ENCODE data around the gene FUZ.
A peak's percentile ranks its signal among the peaks of the same experiment; 100 is the strongest.

Gene FUZ

GRCh38 chr19:49812997-49813861, at the start of gene FUZ:
Gene FUZ (minus strand): TSS chr19:49813292. CDS start chr19:49813106, 186 bp downstream.
- DNase-seq (ENCODE audit: low read depth): peak; percentile 89

DNA sequence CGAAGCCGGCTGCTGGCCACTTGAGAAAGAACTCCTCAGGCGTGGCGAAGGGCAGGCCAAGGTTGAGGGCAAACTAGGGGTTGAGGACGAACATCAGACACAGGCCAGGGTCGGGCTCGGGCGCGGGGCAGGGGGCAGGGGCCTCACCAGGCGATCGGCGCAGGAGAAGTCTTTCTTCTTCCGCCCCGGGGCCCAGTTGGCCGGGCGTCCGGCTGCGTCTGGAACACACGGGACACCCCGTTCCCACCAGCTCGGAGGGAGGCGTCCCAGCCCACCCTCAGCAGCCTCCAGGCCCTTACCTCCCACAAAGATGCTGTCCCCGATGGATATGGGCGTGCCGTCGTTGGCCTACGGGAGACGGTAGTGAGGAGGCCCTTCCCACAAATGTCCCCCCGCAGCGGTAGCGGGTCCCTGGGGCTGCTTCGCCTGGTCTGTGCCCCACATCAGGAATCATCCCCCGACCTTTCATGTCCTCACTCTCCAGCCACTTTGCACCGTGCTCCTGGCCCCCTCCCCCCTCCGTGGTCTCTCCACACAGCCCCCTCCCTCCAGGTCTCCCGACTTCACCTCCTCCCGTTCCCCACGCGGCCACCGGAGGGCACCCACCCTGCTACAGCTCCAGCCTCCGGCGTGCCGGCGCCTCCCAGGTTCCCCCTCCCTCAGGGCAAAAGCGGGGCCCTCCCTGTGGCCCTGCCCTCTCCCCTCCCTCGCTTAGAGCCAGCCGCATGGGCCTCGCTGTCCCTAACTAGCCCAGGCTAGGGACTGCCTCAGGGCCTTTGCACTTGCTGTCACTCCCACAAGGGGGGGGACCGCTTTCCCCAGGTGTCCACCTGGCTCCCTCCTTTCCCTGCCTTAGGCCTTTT, 49.5 kb upstream of the FUZ start:
- no peak for DNase-seq (ENCODE audit: low read depth)

GRCh38 chr19:49861541-49862378, 48.7 kb upstream of the FUZ start:
- no peak for DNase-seq (ENCODE audit: low read depth)

- no peak for DNase-seq (ENCODE audit: low read depth)
Measured at GRCh38 chr19:49861107-49861506, 48.0 kb upstream of the FUZ start.

DNA sequence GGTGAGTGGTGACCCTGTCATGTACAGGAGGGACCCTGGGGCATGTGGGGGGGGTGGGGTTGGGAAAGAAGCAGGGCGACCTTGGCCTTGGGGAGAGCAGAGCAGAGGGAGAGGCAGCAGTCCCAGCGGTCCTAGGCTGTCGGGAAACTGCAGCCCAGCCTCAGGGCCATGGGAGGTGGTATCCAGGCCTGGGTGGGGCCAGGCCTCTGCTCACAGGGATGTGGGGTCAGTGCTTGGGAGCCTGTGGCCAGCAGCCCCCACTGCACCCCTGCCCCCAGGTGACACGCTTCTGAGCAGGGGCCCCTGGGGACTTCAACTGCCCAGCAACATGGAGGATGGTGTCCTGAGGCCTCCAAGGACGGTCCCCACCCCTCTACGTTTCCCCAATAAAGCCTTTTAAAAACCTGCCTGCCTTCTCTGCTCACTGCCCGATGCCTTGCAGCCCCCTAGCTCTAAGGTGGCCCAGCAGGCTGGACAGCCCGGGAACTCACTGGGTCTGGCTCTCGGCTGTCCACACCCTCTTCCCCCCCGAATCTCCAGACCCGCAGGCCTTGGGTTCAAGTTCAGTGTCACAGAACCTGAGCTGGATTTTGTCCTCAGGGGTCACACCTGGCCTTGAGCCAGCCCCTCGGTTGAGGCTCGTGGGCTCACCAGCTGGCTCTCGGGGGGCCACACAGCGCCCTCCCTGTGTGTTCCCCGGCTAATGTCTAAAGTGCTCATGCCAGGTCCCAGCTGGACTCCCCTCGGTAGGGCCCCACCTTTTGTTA, 47.4 kb upstream of the FUZ start:
- DNase-seq (ENCODE audit: low read depth): no peak

DNA sequence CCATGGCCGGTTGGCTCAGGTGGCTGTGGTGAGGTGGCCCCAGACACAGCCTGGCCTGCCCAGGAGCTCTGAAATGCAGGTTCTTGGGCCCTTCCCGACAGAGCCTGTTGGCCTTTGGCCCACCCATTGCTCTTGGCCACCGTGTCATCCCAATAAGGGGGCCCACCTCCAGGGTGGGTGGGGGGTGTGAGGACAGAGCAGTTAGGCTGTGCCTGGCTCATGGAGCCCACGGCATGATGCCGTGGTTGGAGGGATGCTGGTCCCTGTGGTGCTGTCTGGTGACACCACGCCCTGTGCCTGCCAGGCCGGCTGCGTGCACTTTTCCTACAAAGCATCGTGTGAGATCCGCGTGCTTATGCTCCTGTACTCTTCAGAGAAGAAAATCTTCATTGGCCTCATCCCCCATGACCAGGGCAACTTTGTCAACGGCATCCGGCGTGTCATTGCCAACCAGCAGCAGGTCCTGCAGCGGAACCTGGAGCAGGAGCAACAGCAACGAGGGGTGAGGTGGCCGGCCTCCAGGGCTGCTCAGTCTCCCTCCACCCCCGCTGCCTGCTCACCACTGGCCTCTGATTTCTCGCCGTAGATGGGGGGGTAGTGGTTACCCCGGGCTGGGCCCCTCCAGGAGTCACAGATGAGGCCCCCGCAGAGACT, 46.7 kb upstream of the FUZ start:
- no peak for DNase-seq (ENCODE audit: low read depth)

DNA sequence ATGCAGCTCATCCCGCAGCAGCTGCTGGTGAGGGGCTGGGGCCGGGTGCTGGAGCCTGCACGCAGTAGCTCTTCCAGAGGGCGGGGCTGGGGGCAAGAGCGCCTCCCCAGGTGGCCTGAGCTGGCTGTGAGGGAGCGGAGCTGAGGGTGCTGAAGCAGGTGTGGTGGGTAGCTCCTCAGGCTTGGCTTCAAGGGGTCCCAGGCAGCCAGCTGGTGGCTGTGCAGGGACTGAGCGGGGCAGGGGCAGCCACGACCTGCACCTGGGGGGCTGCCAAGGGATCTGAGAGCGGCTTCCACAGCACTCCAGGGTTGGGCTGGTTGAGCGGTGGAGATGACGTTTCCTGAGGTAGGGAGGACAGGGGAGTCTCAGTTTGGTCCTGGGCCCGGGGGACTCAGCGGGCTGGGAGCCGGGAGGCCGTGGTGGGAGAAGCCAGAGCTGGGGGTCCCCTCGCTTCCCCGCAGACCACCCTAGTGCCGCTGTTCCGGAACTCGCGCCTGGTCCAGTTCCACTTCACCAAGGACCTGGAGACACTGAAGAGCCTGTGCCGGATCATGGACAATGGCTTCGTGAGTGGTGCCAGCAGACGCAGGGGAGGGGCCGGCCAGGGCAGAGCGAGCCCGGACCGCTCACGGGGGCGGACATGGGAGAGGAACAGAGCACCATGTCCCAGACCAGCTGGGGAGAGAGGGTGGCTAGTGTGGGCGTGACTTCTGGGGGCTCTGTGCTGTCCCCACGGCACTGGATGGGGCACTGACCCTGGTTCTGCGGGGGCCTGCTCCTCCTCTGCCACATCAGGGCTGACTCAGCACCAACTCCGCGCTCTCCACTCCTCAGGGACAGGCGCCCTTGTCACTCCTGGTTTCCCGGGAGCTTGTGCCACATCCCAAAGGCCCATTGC, 45.2 kb upstream of the FUZ start:
- no peak for DNase-seq (ENCODE audit: low read depth)

DNA sequence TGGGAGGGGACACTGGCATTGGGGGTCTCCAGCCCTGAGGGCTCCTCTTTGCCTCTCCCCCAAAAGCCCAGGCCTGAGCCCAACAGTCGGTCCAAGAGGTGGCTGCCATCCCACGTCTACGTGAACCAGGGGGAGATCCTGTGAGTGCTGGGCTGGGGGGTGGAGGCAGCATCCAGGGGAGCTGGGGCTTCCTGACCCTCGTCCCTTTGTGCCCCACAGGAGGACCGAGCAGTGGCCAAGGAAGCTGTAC, 44.7 kb upstream of the FUZ start:
- no peak for DNase-seq (ENCODE audit: low read depth)

GRCh38 chr19:49857061-49857837, 44.2 kb upstream of the FUZ start:
- DNase-seq (ENCODE audit: low read depth): no peak

GRCh38 chr19:49856574-49857021, 43.5 kb upstream of the FUZ start:
- DNase-seq (ENCODE audit: low read depth): no peak

GRCh38 chr19:49855676-49856573, 42.8 kb upstream of the FUZ start:
- DNase-seq (ENCODE audit: low read depth): no peak

GRCh38 chr19:49855277-49855675, 42.2 kb upstream of the FUZ start:
- DNase-seq (ENCODE audit: low read depth): no peak

GRCh38 chr19:49854378-49855263, 41.5 kb upstream of the FUZ start:
- DNase-seq (ENCODE audit: low read depth): no peak

GRCh38 chr19:49853852-49854377, 40.8 kb upstream of the FUZ start:
- no peak for DNase-seq (ENCODE audit: low read depth)

GRCh38 chr19:49852631-49853126, 39.6 kb upstream of the FUZ start:
- DNase-seq (ENCODE audit: low read depth): no peak

DNA sequence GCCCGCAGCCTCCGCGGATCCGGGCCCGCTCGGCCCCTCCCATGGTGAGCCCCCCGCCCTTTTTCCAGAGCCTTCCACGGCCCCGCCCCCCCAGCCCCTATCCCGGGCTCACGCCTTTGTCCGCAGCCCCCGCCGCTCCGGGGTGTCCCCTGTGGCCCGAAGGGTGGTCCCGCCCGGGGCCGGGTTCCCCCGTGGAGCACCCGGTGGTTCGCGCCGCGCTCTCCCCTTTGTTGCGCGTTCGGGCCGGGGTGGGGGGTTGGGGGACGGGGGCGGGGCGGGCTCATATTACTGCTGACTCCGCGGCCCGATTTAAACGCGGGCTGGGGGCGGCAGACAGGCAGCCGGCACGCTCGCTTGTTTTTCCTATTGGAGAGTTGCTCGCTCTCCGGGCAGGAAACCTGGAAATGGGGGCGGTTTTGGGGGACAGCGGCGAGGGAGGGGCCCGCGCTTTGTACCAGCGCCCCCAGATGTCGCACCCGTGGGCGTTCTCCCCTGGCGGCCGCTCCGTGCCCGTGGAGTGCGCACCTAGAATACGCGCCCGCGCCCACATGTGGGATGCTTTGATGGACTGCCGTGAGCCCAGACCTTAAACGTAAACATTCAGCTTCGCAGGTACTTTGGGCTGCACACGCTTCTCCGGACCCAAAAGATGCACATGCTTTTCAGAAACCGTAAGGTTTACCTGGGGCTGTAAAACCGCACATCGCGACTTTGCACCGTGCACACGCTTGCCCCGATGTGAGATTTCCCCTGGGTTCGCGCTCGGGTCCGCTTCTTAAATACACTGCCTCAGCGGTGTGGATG, 38.6 kb upstream of the FUZ start:
- DNase-seq (ENCODE audit: low read depth): no peak

Measured in GM04503 (cell line).